SU-DHL-6 (cell line): ENCODE measurements around the gene TOP1.

Source experiments
- H2AFZ ChIP-seq: fragments of 200-600 bp; sonication (generic); 2 replicates; pipeline ENCODE4 v1.6.1; 2014; ENCODE audit warnings: low read depth, mild to moderate bottlenecking, moderate library complexity, mixed read lengths, antibody characterized with exemption, low read length; ENCODE audit not compliant: severe bottlenecking
- H3F3A ChIP-seq: fragments of 200-600 bp; shearing (Covaris generic); 2 replicates; pipeline ENCODE4 v1.6.0; 2016; ENCODE audit warnings: antibody characterized with exemption, mild to moderate bottlenecking; ENCODE audit not compliant: insufficient read depth
- H3K27ac ChIP-seq: fragments of 200-600 bp; sonication (generic); 2 replicates; pipeline ENCODE4 v1.5.1; 2016; ENCODE audit warnings: low read depth, mild to moderate bottlenecking, low read length, moderate library complexity, mixed read lengths
- H3K27me3 ChIP-seq: fragments of 200-600 bp; sonication (generic), shearing (Covaris generic); 2 replicates; pipeline ENCODE4 v1.6.0; 2014; ENCODE audit warnings: mild to moderate bottlenecking, low read length
- H3K36me3 ChIP-seq: fragments of 200-600 bp; sonication (generic); 2 replicates; pipeline ENCODE4 v1.6.1; 2014; ENCODE audit warnings: mild to moderate bottlenecking, low read length, mixed read lengths
- H3K4me2 ChIP-seq: fragments of 300-600, 200-600 bp; shearing (Covaris generic), sonication (generic); 2 replicates; pipeline ENCODE4 v1.6.0; 2014; ENCODE audit warnings: low read length, low read depth, mild to moderate bottlenecking; ENCODE audit not compliant: poor library complexity, severe bottlenecking
- H3K4me3 ChIP-seq: fragments of 200-600 bp; sonication (generic); 2 replicates; pipeline ENCODE4 v1.5.1; 2014; ENCODE audit warnings: antibody characterized with exemption, low read length, mild to moderate bottlenecking, mixed read lengths; ENCODE audit not compliant: insufficient read depth, poor library complexity, severe bottlenecking
- H3K79me2 ChIP-seq: fragments of 200-600 bp; sonication (generic); 2 replicates; pipeline ENCODE4 v1.6.1; 2014; ENCODE audit warnings: mild to moderate bottlenecking, low read length, moderate library complexity; ENCODE audit not compliant: insufficient read depth
- H3K9ac ChIP-seq: fragments of 200-600 bp; sonication (generic); 2 replicates; pipeline ENCODE4 v1.7.0; 2014; ENCODE audit warnings: mild to moderate bottlenecking, low read length
- H3K9me2 ChIP-seq: fragments of 200-600 bp; sonication (generic); replicated peaks from 2 replicates; pipeline ENCODE4 v1.6.1; 2014; ENCODE audit warnings: low read length; ENCODE audit not compliant: insufficient read depth
- H3K9me3 ChIP-seq: fragments of 200-600 bp; sonication (generic); 2 replicates; pipeline ENCODE4 v1.6.1; 2014; ENCODE audit warnings: low read length, mixed read lengths; ENCODE audit not compliant: insufficient read depth
- H4K20me1 ChIP-seq: fragments of 200-600 bp; sonication (generic); 2 replicates; pipeline ENCODE4 v1.6.1; 2014; ENCODE audit warnings: low read depth, mild to moderate bottlenecking, antibody characterized with exemption, low read length, moderate library complexity, mixed read lengths
- EZH2phosphoT487 ChIP-seq: fragments of 200-600 bp; sonication (generic), shearing (Covaris generic); conservative IDR thresholded peaks from 2 replicates; pipeline ENCODE4 v1.6.1; 2018; ENCODE audit warnings: mild to moderate bottlenecking, antibody characterized with exemption, low read length, moderate library complexity, mixed read lengths
- TF ChIP-seq, protein P1 (sequence below): fragments of 200-600 bp; sonication (generic); IDR thresholded peaks from one replicate; pipeline ENCODE4 v1.5.1; 2017; ENCODE audit warnings: antibody characterized with exemption, mild to moderate bottlenecking, low read length, moderate library complexity; ENCODE audit not compliant: insufficient read depth, poor library complexity, severe bottlenecking

TOP1 gene

DNA sequence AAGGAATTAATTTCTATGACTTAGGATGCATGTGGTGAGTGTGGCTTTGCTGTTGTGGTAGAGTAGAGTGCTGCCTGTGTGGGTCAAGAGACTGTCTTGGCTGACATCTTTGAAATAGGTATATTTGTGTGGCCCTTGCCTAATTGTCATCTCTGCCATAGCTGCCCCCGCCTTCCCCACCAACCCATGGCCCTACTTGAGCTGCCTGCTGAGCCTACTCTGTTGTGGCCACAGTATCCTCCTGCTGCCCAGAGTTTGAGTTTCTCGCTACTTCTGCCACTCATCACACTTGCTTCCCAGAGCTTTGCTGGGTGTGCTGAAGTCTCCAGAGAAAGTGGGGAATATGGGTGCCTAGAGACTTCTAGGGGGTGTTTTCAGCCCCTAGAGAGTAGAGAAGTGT, 116.7 kb downstream of the TOP1 start:
- H3K27me3 ChIP-seq, result no peaks in the 10 kb centered on the region
- H3K9me2 ChIP-seq, result no peaks in the 10 kb centered on the region
- H3K79me2 ChIP-seq, result peaks cover 77% of the 10 kb centered on the region
- H3K27ac ChIP-seq, result no peak overlapping the region
- no peak overlapping the region for H3K9ac ChIP-seq
- H3K4me3 ChIP-seq, result no peak overlapping the region
- TF ChIP-seq EZH2phosphoT487, result no peak
- TF ChIP-seq, protein P1, sequence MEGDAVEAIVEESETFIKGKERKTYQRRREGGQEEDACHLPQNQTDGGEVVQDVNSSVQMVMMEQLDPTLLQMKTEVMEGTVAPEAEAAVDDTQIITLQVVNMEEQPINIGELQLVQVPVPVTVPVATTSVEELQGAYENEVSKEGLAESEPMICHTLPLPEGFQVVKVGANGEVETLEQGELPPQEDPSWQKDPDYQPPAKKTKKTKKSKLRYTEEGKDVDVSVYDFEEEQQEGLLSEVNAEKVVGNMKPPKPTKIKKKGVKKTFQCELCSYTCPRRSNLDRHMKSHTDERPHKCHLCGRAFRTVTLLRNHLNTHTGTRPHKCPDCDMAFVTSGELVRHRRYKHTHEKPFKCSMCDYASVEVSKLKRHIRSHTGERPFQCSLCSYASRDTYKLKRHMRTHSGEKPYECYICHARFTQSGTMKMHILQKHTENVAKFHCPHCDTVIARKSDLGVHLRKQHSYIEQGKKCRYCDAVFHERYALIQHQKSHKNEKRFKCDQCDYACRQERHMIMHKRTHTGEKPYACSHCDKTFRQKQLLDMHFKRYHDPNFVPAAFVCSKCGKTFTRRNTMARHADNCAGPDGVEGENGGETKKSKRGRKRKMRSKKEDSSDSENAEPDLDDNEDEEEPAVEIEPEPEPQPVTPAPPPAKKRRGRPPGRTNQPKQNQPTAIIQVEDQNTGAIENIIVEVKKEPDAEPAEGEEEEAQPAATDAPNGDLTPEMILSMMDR, result no peak
- no peaks in the 10 kb centered on the region; the same call in 1 of the 2 replicates for H4K20me1 ChIP-seq
- no peaks in the 10 kb centered on the region for H3K36me3 ChIP-seq
- H3F3A ChIP-seq, result no peaks in the 10 kb centered on the region
- no peak overlapping the region for H2AFZ ChIP-seq
- no peak overlapping the region for H3K4me2 ChIP-seq
- H3K9me3 ChIP-seq, result no peaks in the 10 kb centered on the region

DNA sequence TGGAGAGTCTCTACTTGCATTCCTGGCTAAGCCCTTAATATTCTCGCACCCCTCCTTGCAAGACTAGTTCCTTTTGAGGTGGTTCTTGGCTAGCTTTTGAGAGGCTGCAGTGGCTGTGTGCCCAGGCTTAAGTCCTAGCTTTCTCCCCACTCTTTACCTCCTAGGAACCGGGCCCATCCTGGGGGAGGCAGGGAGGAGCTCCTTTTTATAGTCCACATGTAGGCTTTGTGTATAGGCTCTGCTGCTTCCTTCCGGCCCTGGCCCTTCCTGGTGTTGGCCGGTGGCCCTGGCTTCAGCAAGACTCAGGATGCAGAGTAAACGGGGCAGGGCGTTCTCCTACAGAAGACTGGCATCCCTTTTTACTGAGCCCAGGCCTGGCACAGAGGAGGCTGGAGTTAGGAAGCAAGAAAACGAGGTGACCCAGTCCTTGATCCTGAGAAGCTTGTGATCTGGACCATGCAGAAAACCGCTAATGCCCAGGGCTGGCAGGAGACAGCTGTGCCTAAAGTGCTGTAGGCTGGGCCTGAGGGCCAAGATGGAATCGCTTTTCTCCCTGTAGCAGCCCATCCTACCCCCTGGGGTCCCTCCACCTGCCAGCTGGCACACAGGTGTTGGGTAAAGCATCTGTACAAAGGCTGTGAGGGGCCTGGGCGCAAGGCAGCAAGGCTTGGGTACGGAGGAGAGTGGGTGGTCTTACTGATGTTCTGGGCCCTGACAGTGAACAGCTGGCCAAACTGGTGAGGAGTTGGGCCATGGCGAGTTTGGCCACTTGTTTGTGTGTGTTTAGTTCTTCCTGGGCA, 117.4 kb downstream of the TOP1 start:
- H3K4me3 ChIP-seq, result no peak overlapping the region
- no peaks in the 10 kb centered on the region for H3K9me3 ChIP-seq
- no peaks in the 10 kb centered on the region for H3F3A ChIP-seq
- no peak for TF ChIP-seq EZH2phosphoT487
- TF ChIP-seq, protein P1, result no peak
- H3K27ac ChIP-seq, result no peak overlapping the region
- no peak overlapping the region for H3K4me2 ChIP-seq
- H3K79me2 ChIP-seq, result peaks cover 74% of the 10 kb centered on the region
- H3K9ac ChIP-seq, result no peak overlapping the region
- H4K20me1 ChIP-seq, result no peaks in the 10 kb centered on the region; the same call in 1 of the 2 replicates
- H3K27me3 ChIP-seq, result no peaks in the 10 kb centered on the region
- H2AFZ ChIP-seq, result no peak overlapping the region
- H3K9me2 ChIP-seq, result no peaks in the 10 kb centered on the region
- no peaks in the 10 kb centered on the region for H3K36me3 ChIP-seq

GRCh38 chr20:41147767-41148191, 119.2 kb downstream of the TOP1 start:
- Histone ChIP-seq H4K20me1 (no peaks in the 10 kb centered on the region; the same call in 1 of the 2 replicates), H2AFZ (no peak overlapping the region), H3K79me2 (peaks cover 74% of the 10 kb centered on the region), H3F3A (no peaks in the 10 kb centered on the region), H3K36me3 (no peaks in the 10 kb centered on the region), H3K4me2 (no peak overlapping the region), H3K4me3 (no peak overlapping the region), H3K27ac (no peak overlapping the region), H3K9me2 (no peaks in the 10 kb centered on the region), H3K27me3 (no peaks in the 10 kb centered on the region), H3K9me3 (no peaks in the 10 kb centered on the region), H3K9ac (no peak overlapping the region)
- TF ChIP-seq, protein P1, result no peak
- TF ChIP-seq EZH2phosphoT487, result no peak
